Upper lobe of right lung (tissue), 1 donor: ENCODE results near the gene DDX19B. TPM values are rescaled to one million over a fixed set of nuclear protein-coding genes. Genes with fewer than 3 reads are reported as not detected.

ENCODE experiments used
- ATAC-seq: fragments of 200-7000 bp; cut with Tn5 transposase; one replicate; pipeline ENCODE4 v1.9.1; 2020; ENCODE audit warnings: mild to moderate bottlenecking, moderate library complexity
- DNase-seq: peaks from one replicate; pipeline ENCODE4 v3.0.0-alpha.2; 2020
- H3K27ac ChIP-seq: fragments of 200-600 bp; one replicate; pipeline ENCODE4 v1.8.0; 2022
- H3K27me3 ChIP-seq: fragments of 200-600 bp; one replicate; pipeline ENCODE4 v1.8.0; 2022; ENCODE audit warnings: mild to moderate bottlenecking
- H3K36me3 ChIP-seq: fragments of 200-600 bp; one replicate; pipeline ENCODE4 v1.8.0; 2022
- H3K4me1 ChIP-seq: fragments of 200-600 bp; one replicate; pipeline ENCODE4 v1.8.0; 2022
- H3K4me3 ChIP-seq: fragments of 200-600 bp; one replicate; pipeline ENCODE4 v1.8.0; 2022; ENCODE audit warnings: mild to moderate bottlenecking
- H3K9me3 ChIP-seq: fragments of 200-600 bp; one replicate; pipeline ENCODE4 v1.8.0; 2022
- CTCF ChIP-seq: fragments of 200-600 bp; IDR thresholded peaks from one replicate; pipeline ENCODE4 v1.8.0; 2022; ENCODE audit warnings: antibody characterized with exemption
- intact Hi-C: fragments of 100-400 bp; cut with DNase I; formaldehyde crosslinking; loops from one replicate; pipeline ENCODE4 v1.11.0; 2022
- total RNA-seq: library from RNA; stranded (reverse); fragmentation: NEBNext Ultra II Directional; extraction: Animal tissue kit (Norgen Biotek cat#: 25700); gene quantifications from one replicate; pipeline ENCODE4 v1.2.1, GENCODE V29; 2021
- donor health status: DM: no; HTN: yes; CAD: no; lungs with severe emphysema.

The DDX19B gene
- total RNA-seq, 1 donor from 2014 or later: 27.6 TPM

GRCh38 chr16:70380248-70380918 is 81.4 kb downstream of the DDX19B start:
- Histone ChIP-seq H3K27me3 (no peaks in the 10 kb centered on the region), H3K4me1 (peaks cover 18% of the 10 kb centered on the region), H3K36me3 (peaks cover 11% of the 10 kb centered on the region), H3K4me3 (peak overlapping the region; percentile 76), H3K27ac (peak overlapping the region; percentile 90), H3K9me3 (no peaks in the 10 kb centered on the region)
- intact Hi-C loops: loop anchor here (10.0 kb wide), 1 partner anchor 54 kb away; the partner anchor contains the start of gene ST3GAL2
- ATAC-seq (peak; percentile 34), DNase-seq (peak; percentile 80)
- TF ChIP-seq CTCF: no peak

DNA sequence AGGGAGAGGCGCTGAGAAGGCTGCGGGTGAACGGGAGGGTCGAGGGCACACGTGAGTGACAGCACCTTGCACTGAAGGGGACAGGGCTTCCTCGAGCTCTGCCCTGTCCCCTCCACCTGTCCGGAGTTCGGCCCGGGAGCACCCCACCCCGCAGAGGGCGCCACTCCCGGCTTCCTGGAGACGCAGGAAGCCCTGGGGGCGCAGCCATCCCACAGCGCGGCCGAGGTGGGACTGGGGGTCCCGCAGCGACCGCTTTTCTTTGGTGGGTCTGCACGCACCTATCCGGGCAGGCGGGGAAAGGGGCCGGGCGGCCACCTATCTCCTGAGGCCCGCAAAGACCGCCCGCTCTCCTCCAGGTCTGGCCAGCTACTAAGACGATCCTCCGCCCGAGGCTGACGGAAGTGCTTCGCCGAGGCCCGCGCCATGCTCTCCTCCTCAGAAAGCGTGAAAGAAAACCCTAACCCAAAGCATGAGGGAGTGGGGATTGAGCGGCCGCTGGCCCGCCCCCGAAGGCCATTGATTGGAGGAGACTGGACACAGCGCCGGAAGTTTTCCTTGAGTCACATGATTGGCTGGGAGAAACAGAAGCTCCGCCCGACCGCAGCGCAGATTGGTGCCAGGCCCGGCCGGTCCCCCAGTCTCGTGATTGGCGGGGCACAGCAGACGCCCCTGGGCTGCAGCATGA is 82.1 kb downstream of the DDX19B start:
- Histone ChIP-seq H3K4me3 (peak overlapping the region; percentile 76), H3K9me3 (no peaks in the 10 kb centered on the region), H3K27me3 (no peaks in the 10 kb centered on the region), H3K27ac (peak overlapping the region; percentile 90), H3K36me3 (peaks cover 5% of the 10 kb centered on the region), H3K4me1 (peaks cover 18% of the 10 kb centered on the region)
- peak; percentile 97 for ATAC-seq
- peak; percentile 32 for TF ChIP-seq CTCF
- intact Hi-C loops: loop anchor here (10.0 kb wide), 1 partner anchor 54 kb away; the partner anchor contains the start of gene ST3GAL2
- peak; percentile 98 for DNase-seq

DNA sequence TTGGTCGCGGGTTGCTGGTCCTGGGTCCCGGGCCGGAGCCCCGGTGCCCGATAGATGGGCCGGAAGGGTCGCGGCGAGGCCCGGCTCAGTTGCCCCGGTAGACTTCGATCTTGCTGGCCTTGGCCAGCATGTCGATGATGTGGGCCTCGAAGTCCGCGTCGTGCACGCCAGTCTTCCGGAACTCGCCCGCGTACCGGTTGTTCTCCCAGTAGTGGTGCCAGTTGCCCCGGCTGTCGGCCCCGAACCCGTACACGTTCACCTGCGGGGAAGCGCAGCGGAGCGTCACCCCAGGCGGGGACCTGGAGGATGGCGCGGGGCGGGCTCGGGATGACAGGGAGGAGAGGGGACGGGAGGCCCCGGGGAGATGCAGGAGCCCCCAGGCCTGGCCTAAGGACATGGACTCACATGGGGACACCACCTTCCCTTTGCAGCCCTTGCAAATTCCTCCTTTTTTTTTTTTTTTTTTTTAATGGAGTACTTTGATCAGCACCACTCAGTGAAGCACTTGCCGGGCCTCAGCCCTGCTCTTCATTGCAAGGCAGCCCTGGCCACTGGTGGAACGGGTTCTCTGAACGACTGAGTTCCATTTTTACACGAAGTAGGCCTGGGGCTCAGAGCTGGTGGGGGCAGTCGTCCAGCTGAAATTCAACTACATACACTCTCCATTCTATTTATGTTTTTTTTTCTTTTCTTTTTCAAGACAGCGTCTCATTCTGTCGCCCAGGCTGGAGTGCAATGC is 82.8 kb downstream of the DDX19B start:
- Histone ChIP-seq H3K4me3 (peak overlapping the region; percentile 76), H3K4me1 (peaks cover 18% of the 10 kb centered on the region), H3K27me3 (no peaks in the 10 kb centered on the region), H3K27ac (peak overlapping the region; percentile 90), H3K36me3 (no peaks in the 10 kb centered on the region), H3K9me3 (no peaks in the 10 kb centered on the region)
- DNase-seq: no peak
- intact Hi-C loops: loop anchor here (10.0 kb wide), 1 partner anchor 53 kb away; the partner anchor contains the start of gene ST3GAL2
- no peak for TF ChIP-seq CTCF
- peak; percentile 42 for ATAC-seq

GRCh38 chr16:70383421-70383960 is 84.5 kb downstream of the DDX19B start:
- Histone ChIP-seq H3K4me1 (peaks cover 18% of the 10 kb centered on the region), H3K27ac (no peak overlapping the region), H3K4me3 (no peak overlapping the region), H3K27me3 (no peaks in the 10 kb centered on the region), H3K36me3 (peaks cover 16% of the 10 kb centered on the region), H3K9me3 (no peaks in the 10 kb centered on the region)
- no peak for DNase-seq
- no peak for ATAC-seq
- intact Hi-C loops: loop anchor here (10.0 kb wide), 1 partner anchor 51 kb away; the partner anchor contains the start of gene ST3GAL2
- TF ChIP-seq CTCF: no peak

Other genes starting within 250 kb of the DDX19B start
- gene PDPR, start 184.9 kb upstream of the DDX19B start, total RNA-seq: 20.3 TPM
- gene CLEC18C, start 125.4 kb upstream of the DDX19B start, total RNA-seq: not detected
- 22.1 TPM for gene EXOSC6, start 47.2 kb upstream of the DDX19B start, total RNA-seq
- 113 TPM for gene AARS1, start 9.7 kb upstream of the DDX19B start, total RNA-seq
- gene DDX19A, start 47.7 kb downstream of the DDX19B start, total RNA-seq: 33.0 TPM
- 30.9 TPM for gene ST3GAL2, start 139.9 kb downstream of the DDX19B start, total RNA-seq
- gene FCSK, start 155.4 kb downstream of the DDX19B start, total RNA-seq: 26.0 TPM
- gene COG4, start 224.4 kb downstream of the DDX19B start, total RNA-seq: 63.0 TPM
- 174 TPM for gene SF3B3, start 224.6 kb downstream of the DDX19B start, total RNA-seq